ENCODE data around the gene SOCS3. TPM values are rescaled to one million over a fixed set of nuclear protein-coding genes. Genes with fewer than 3 reads are reported as not detected.

SOCS3 gene
- 66.5 and 82.6 TPM in 2 replicates for total RNA-seq

DNA sequence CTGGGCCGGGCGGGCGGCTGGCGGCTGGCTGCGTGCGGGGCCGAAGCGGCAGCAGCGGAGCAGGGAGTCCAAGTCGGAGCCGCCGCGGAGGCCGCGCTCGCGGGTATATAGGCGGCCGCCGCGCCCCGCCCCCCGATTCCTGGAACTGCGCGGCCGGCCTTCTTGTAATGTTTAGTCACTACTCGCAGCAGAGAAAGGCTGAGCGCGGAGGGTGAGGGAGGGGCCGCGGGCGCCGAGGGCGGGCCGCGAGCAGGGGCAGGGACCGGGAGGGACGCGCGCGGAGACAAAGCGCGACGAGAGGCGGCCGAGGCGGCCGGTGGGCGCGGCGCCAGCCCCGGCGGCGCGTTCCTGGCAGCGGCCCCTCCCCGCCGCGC is at the start of gene SOCS3:
Gene SOCS3, minus strand, starts transcription at position 81 of the 374 bp plus-strand sequence. CDS start 982 bp downstream, outside the sequence.

GRCh38 chr17:78378225-78379130 is 18.6 kb upstream of the SOCS3 start, which contains the start of gene PGS1:
PGS1 (plus strand) TSS chr17:78378649; CDS start chr17:78378666, 17 bp downstream.

Other genes starting within 250 kb of the SOCS3 start
- 2.9 and 4.4 TPM in 2 replicates for gene TMC6, start 231.3 kb downstream of the SOCS3 start, total RNA-seq
- under 0.01 and 0.09 TPM in 2 replicates for gene TMC8, start 229.3 kb downstream of the SOCS3 start, total RNA-seq
- not detected in 2 replicates for gene C17orf99, start 213.7 kb downstream of the SOCS3 start, total RNA-seq
- gene SYNGR2, start 191.5 kb downstream of the SOCS3 start, total RNA-seq, result 1.9 and 7.9 TPM in 2 replicates
- 5.2 and 6.9 TPM in 2 replicates for gene TK1, start 173.0 kb downstream of the SOCS3 start, total RNA-seq
- 40.3 and 52.4 TPM in 2 replicates for gene AFMID, start 172.7 kb downstream of the SOCS3 start, total RNA-seq
- 2.0 and 3.1 TPM in 2 replicates for gene BIRC5, start 145.8 kb downstream of the SOCS3 start, total RNA-seq
- not detected in 2 replicates for gene TMEM235, start 128.4 kb downstream of the SOCS3 start, total RNA-seq
- 16.0 and 30.0 TPM in 2 replicates for gene PGS1, start 18.6 kb upstream of the SOCS3 start, total RNA-seq
- not detected in 2 replicates for gene DNAH17, start 217.3 kb upstream of the SOCS3 start, total RNA-seq

Data from pericardium fibroblast (primary cell).